Panc1 (cell line): Measurements from ENCODE around the gene TMEM163.

ENCODE experiments used
- POLR2AphosphoS5 ChIP-seq: IDR thresholded peaks from 2 replicates; pipeline ENCODE4 v1.6.1; 2012; ENCODE audit warnings: mild to moderate bottlenecking, low read depth, low read length, moderate library complexity
- SIN3A ChIP-seq: IDR thresholded peaks from 2 replicates; pipeline ENCODE4 v1.6.1; 2012; ENCODE audit warnings: low read depth, mild to moderate bottlenecking, low read length, moderate library complexity, borderline replicate concordance; ENCODE audit not compliant: insufficient read depth
- TF ChIP-seq, protein P1 (sequence below): fragments of 450-650 bp; IDR thresholded peaks from 2 replicates; pipeline ENCODE4 v1.5.1; 2017; ENCODE audit warnings: mild to moderate bottlenecking
- TF ChIP-seq, protein P2 (sequence below), 2 experiments: IDR thresholded peaks; 2 replicates each; pipeline ENCODE4 v1.6.1; 2011 to 2012; ENCODE audit warnings: low read depth in 2 of 2, control low read depth in 1 of 2, low read length in 1 of 2, mild to moderate bottlenecking in 1 of 2, moderate library complexity in 1 of 2; ENCODE audit not compliant: insufficient read depth in 1 of 2

DNA sequence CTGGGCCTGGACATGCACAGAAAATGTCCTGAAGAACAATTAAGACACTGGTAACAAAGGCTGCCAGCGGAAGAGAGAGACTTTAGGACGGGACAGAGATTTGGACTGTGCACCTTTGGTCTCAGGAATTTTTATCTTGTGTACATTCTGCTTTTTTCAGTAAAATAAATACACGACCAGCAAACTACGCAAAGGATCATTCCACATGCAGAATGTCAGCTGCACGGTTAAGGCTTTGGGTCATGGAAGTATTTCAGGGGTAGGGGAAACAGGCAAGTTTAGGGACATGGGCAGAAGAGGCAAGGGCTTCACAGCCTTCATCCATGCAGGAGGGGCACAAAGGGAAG lies 11.5 kb downstream of the TMEM163 start:
- TF ChIP-seq, protein P1, sequence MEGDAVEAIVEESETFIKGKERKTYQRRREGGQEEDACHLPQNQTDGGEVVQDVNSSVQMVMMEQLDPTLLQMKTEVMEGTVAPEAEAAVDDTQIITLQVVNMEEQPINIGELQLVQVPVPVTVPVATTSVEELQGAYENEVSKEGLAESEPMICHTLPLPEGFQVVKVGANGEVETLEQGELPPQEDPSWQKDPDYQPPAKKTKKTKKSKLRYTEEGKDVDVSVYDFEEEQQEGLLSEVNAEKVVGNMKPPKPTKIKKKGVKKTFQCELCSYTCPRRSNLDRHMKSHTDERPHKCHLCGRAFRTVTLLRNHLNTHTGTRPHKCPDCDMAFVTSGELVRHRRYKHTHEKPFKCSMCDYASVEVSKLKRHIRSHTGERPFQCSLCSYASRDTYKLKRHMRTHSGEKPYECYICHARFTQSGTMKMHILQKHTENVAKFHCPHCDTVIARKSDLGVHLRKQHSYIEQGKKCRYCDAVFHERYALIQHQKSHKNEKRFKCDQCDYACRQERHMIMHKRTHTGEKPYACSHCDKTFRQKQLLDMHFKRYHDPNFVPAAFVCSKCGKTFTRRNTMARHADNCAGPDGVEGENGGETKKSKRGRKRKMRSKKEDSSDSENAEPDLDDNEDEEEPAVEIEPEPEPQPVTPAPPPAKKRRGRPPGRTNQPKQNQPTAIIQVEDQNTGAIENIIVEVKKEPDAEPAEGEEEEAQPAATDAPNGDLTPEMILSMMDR = no peak
- TF ChIP-seq, protein P2, sequence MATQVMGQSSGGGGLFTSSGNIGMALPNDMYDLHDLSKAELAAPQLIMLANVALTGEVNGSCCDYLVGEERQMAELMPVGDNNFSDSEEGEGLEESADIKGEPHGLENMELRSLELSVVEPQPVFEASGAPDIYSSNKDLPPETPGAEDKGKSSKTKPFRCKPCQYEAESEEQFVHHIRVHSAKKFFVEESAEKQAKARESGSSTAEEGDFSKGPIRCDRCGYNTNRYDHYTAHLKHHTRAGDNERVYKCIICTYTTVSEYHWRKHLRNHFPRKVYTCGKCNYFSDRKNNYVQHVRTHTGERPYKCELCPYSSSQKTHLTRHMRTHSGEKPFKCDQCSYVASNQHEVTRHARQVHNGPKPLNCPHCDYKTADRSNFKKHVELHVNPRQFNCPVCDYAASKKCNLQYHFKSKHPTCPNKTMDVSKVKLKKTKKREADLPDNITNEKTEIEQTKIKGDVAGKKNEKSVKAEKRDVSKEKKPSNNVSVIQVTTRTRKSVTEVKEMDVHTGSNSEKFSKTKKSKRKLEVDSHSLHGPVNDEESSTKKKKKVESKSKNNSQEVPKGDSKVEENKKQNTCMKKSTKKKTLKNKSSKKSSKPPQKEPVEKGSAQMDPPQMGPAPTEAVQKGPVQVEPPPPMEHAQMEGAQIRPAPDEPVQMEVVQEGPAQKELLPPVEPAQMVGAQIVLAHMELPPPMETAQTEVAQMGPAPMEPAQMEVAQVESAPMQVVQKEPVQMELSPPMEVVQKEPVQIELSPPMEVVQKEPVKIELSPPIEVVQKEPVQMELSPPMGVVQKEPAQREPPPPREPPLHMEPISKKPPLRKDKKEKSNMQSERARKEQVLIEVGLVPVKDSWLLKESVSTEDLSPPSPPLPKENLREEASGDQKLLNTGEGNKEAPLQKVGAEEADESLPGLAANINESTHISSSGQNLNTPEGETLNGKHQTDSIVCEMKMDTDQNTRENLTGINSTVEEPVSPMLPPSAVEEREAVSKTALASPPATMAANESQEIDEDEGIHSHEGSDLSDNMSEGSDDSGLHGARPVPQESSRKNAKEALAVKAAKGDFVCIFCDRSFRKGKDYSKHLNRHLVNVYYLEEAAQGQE (IDR thresholded peaks at IDR 0.05; ENCODE audit: insufficient read depth in 1 of 2, low read depth in 2 of 2, low read length in 1 of 2) = no peak
- TF ChIP-seq SIN3A (no peak), POLR2AphosphoS5 (no peak)
